Activated CD8-positive, alpha-beta T cell treated with anti-CD3 and anti-CD28 coated beads for 36 hours (primary cell): Measurements from ENCODE around the gene KCTD2. TPM values are rescaled to one million over a fixed set of nuclear protein-coding genes. Genes with fewer than 3 reads are reported as not detected.
A peak's percentile ranks its signal among the peaks of the same experiment; 100 is the strongest.

Source experiments
- ATAC-seq: fragments of 200-7000 bp; cut with Tn5 transposase; one replicate; pipeline ENCODE4 v1.10.0; 2021; ENCODE audit warnings: mild to moderate bottlenecking, moderate library complexity
- CTCF ChIA-PET: fragments of 350-600 bp; sonication (Branson Sonifier 250); formaldehyde crosslinking; loops from one replicate; lab custom pipeline; 2021; ENCODE audit warnings: antibody characterized with exemption; lab: Charles Lee
- POLR2A ChIA-PET: fragments of 350-600 bp; sonication (Branson Sonifier 250); formaldehyde crosslinking; loops from one replicate; lab custom pipeline; 2021; ENCODE audit warnings: antibody characterized with exemption; lab: Charles Lee
- DNase-seq: peaks from one replicate; pipeline ENCODE4 v3.0.0-alpha.2; 2020
- H3K27ac Mint-ChIP-seq: one replicate; pipeline ENCODE4 v1.8.0; 2021; ENCODE audit warnings: mild to moderate bottlenecking, mixed read lengths
- H3K27me3 Mint-ChIP-seq: one replicate; pipeline ENCODE4 v1.8.0; 2021; ENCODE audit warnings: mixed read lengths
- H3K36me3 Mint-ChIP-seq: one replicate; pipeline ENCODE4 v1.8.0; 2021; ENCODE audit warnings: low read depth, mixed read lengths
- H3K4me1 Mint-ChIP-seq: one replicate; pipeline ENCODE4 v1.8.0; 2021; ENCODE audit warnings: low read depth, mixed read lengths
- H3K4me3 Mint-ChIP-seq: one replicate; pipeline ENCODE4 v1.8.0; 2021; ENCODE audit warnings: mild to moderate bottlenecking, moderate library complexity, mixed read lengths
- H3K9me3 Mint-ChIP-seq: one replicate; pipeline ENCODE4 v1.8.0; 2021; ENCODE audit warnings: mixed read lengths
- CTCF ChIP-seq: fragments of 200-600 bp; IDR thresholded peaks from one replicate; pipeline ENCODE4 v1.8.0; 2022; ENCODE audit warnings: antibody characterized with exemption, mild to moderate bottlenecking
- intact Hi-C: fragments of 100-400 bp; cut with micrococcal nuclease; formaldehyde crosslinking; loops from one replicate; pipeline ENCODE4 v1.10.0; 2022
- total RNA-seq, 2 experiments: library from RNA; stranded (reverse); gene quantifications; one replicate each; pipeline ENCODE4 v1.2.3, GENCODE V29; 2021

Gene KCTD2
- total RNA-seq, 2 experiments from 2014 or later, result 10.5 to 11.4 TPM

- peak; percentile 40 for DNase-seq
- Mint-ChIP-seq H3K36me3 (peaks cover 15% of the 10 kb centered on the region), H3K27ac (peak overlapping the region; percentile 87), H3K4me3 (peak overlapping the region; percentile 76), H3K9me3 (no peaks in the 10 kb centered on the region), H3K27me3 (no peaks in the 10 kb centered on the region), H3K4me1 (peaks cover 29% of the 10 kb centered on the region)
- peak; percentile 16 for ATAC-seq
- no peak for TF ChIP-seq CTCF
- ChIA-PET CTCF (interaction anchor here (0.6 to 9.5 kb wide), 71 partner anchors 9 to 1830 kb away, joined by 3 to 221 read pairs (median 6); partner anchors contain the start of genes CDR2L, GGA3, HID1 and MIF4GD), POLR2A (interaction anchor here (0.6 to 3.8 kb wide), 24 partner anchors 9 to 670 kb away, joined by 3 to 40 read pairs (median 4); partner anchors contain the start of genes ATP5PD, JPT1, KCTD2 and MIF4GD)
- intact Hi-C loops, result loop anchor here (5.0 to 10.0 kb wide), 2 partner anchors 60 to 88 kb away; no protein-coding TSS in a partner anchor
These were observed 67.7 kb downstream of the KCTD2 start for GRCh38 chr17:75114552-75115314.

Other genes with a start within 250 kb of the KCTD2 start
- gene GRIN2C, start 187.3 kb upstream of the KCTD2 start, total RNA-seq, result not detected
- 10 to 100 TPM; 20.0 to 24.3 TPM for gene FDXR, start 174.2 kb upstream of the KCTD2 start, total RNA-seq
- gene FADS6, start 153.6 kb upstream of the KCTD2 start, total RNA-seq, result not detected
- not detected for gene USH1G, start 124.0 kb upstream of the KCTD2 start, total RNA-seq
- not detected for gene OTOP2, start 123.0 kb upstream of the KCTD2 start, total RNA-seq
- not detected for gene OTOP3, start 111.3 kb upstream of the KCTD2 start, total RNA-seq
- gene HID1, start 74.5 kb upstream of the KCTD2 start, total RNA-seq, result 1 to 10 TPM; 1.4 to 1.7 TPM
- under 1 TPM; 0.59 to 0.94 TPM for gene CDR2L, start 59.6 kb upstream of the KCTD2 start, total RNA-seq
- gene MRPL58, start 34.6 kb upstream of the KCTD2 start, total RNA-seq, result 10 to 100 TPM; 53.6 to 62.4 TPM
- 100 to 1,000 TPM; 177 to 183 TPM for gene ATP5PD, start 256 bp upstream of the KCTD2 start, total RNA-seq
- gene SLC16A5, start 40.7 kb downstream of the KCTD2 start, total RNA-seq, result 1 to 10 TPM; 2.0 to 2.8 TPM
- gene ARMC7, start 62.7 kb downstream of the KCTD2 start, total RNA-seq, result 1 to 10 TPM; 5.4 TPM
- gene NT5C, start 84.5 kb downstream of the KCTD2 start, total RNA-seq, result 10 to 100 TPM; 66.1 to 68.1 TPM
- gene JPT1, start 107.3 kb downstream of the KCTD2 start, total RNA-seq, result 100 to 1,000 TPM; 203 to 208 TPM
- 100 to 1,000 TPM; 506 to 525 TPM for gene SUMO2, start 135.7 kb downstream of the KCTD2 start, total RNA-seq
- 100 to 1,000 TPM; 108 to 116 TPM for gene NUP85, start 158.5 kb downstream of the KCTD2 start, total RNA-seq
- 10 to 100 TPM; 65.5 to 65.8 TPM for gene GGA3, start 214.4 kb downstream of the KCTD2 start, total RNA-seq
- gene MRPS7, start 214.7 kb downstream of the KCTD2 start, total RNA-seq, result 10 to 100 TPM; 76.3 to 80.0 TPM
- 10 to 100 TPM; 42.4 to 43.8 TPM for gene MIF4GD, start 224.0 kb downstream of the KCTD2 start, total RNA-seq
- gene SLC25A19, start 242.2 kb downstream of the KCTD2 start, total RNA-seq, result 10 to 100 TPM; 55.1 to 55.2 TPM